HepG2 (cell line): Measurements from ENCODE around the gene CACNG8. TPM values are rescaled to one million over a fixed set of nuclear protein-coding genes. Genes with fewer than 3 reads are reported as not detected.

ENCODE experiments used
- ATAC-seq: fragments of 200-7000 bp; cut with Tn5 transposase; 3 replicates; pipeline ENCODE4 v1.9.1; 2020; ENCODE audit warnings: mild to moderate bottlenecking, moderate library complexity
- BruUV-seq: library from RNA; stranded (reverse); fragments of 400-500 nt; replicated peaks from 2 replicates; lab custom pipeline; 2021; lab: Mats Ljungman, UMichigan
- CTCF ChIA-PET: fragments of 300-600 bp; formaldehyde crosslinking; extraction: SDS; loops from one replicate; lab custom pipeline; 2021; ENCODE audit warnings: low total read pairs, inconsistent platforms, low intra/inter-chr PET ratio; lab: Yijun Ruan, JAX
- POLR2A ChIA-PET: fragments of 350-600 bp; sonication (Branson Sonifier 250); formaldehyde crosslinking; loops from one replicate; lab custom pipeline; 2020; ENCODE audit warnings: antibody characterized with exemption, inconsistent platforms; lab: Yijun Ruan, JAX
- DNase-seq: peaks from one replicate; pipeline ENCODE4 v3.0.0-alpha.2; 2015; ENCODE audit warnings: low spot score
- FAIRE-seq: peaks from 3 replicates; lab custom pipeline; 2011; peaks lifted over from hg19 to GRCh38; lab: Jason Lieb, UNC
- H2AFZ ChIP-seq: one replicate; pipeline ENCODE4 v1.6.1; 2011; ENCODE audit warnings: low read length, inconsistent platforms
- H3K27ac ChIP-seq: fragments of 300-600 bp; 3 replicates; pipeline ENCODE4 v1.8.0; 2011; ENCODE audit warnings: mixed run types, mild to moderate bottlenecking, mixed read lengths, low read length, inconsistent platforms; ENCODE audit not compliant: insufficient read depth; ENCODE audit errors: extremely low read length
- H3K27me3 ChIP-seq, 2 experiments: fragments of 200-600 bp in 1 of 2; 2 replicates in 1 of 2; 3 replicates in 1 of 2; pipeline versions ENCODE4 v1.6.0 to v1.8.0; 2011; ENCODE audit warnings: low read length in 2 of 2, mild to moderate bottlenecking in 2 of 2, moderate library complexity in 2 of 2, inconsistent platforms in 1 of 2; ENCODE audit not compliant: insufficient read depth in 2 of 2, control insufficient read depth in 1 of 2
- H3K36me3 ChIP-seq, 2 experiments: fragments of 200-600 bp in 1 of 2; replicated peaks in 1 of 2; 2 replicates in 1 of 2; 3 replicates in 1 of 2; pipeline versions ENCODE4 v1.5.1 to v1.8.0; 2011; ENCODE audit warnings: low read length in 2 of 2, inconsistent platforms in 1 of 2; ENCODE audit not compliant: insufficient read depth in 2 of 2, control insufficient read depth in 1 of 2
- H3K4me1 ChIP-seq: 2 replicates; pipeline ENCODE4 v1.5.1; 2012; ENCODE audit warnings: low read length, inconsistent platforms; ENCODE audit not compliant: insufficient read depth
- H3K4me2 ChIP-seq: 2 replicates; pipeline ENCODE4 v1.6.0; 2011; ENCODE audit warnings: low read depth, low read length, inconsistent platforms
- H3K4me3 ChIP-seq, 3 experiments: fragments of 200-600 bp in 1 of 3; sonication (generic), shearing (Covaris generic) in 1 of 3; replicated peaks in 1 of 3; 2 replicates each; pipeline ENCODE4 v1.5.1; 2011 to 2016; ENCODE audit warnings: low read length in 3 of 3, inconsistent platforms in 2 of 3, low read depth in 2 of 3, mild to moderate bottlenecking in 2 of 3, control low read depth in 1 of 3, mixed read lengths in 1 of 3; ENCODE audit not compliant: insufficient read depth in 1 of 3
- H3K79me2 ChIP-seq: one replicate; pipeline ENCODE4 v1.6.1; 2011; ENCODE audit warnings: low read length, inconsistent platforms; ENCODE audit not compliant: insufficient read depth
- H3K9ac ChIP-seq: 2 replicates; pipeline ENCODE4 v1.6.0; 2011; ENCODE audit warnings: mild to moderate bottlenecking, low read depth, low read length, inconsistent platforms; ENCODE audit not compliant: insufficient read depth
- H3K9me3 ChIP-seq: 2 replicates; pipeline ENCODE4 v1.5.1; 2012; ENCODE audit warnings: mild to moderate bottlenecking, low read length
- H4K20me1 ChIP-seq: 2 replicates; pipeline ENCODE4 v1.6.0; 2011; ENCODE audit warnings: inconsistent platforms, mild to moderate bottlenecking, low read length, moderate library complexity; ENCODE audit not compliant: insufficient read depth
- BRD4 ChIP-seq: sonication (generic); formaldehyde crosslinking; IDR thresholded peaks from 2 replicates; pipeline ENCODE4 v1.4.0; 2020; ENCODE audit warnings: missing genetic modification reagents
- PPARG ChIP-seq: conservative IDR thresholded peaks from 2 replicates; pipeline ENCODE4 v1.6.1; 2016; ENCODE audit warnings: missing biosample characterization, missing genetic modification reagents
- SRF ChIP-seq: IDR thresholded peaks from 2 replicates; pipeline ENCODE4 v1.6.1; 2011; ENCODE audit warnings: mild to moderate bottlenecking, low read depth, low read length, moderate library complexity
- SYNCRIP ChIP-seq: fragments of 200-400 bp; formaldehyde crosslinking; IDR thresholded peaks from 2 replicates; pipeline ENCODE4 v1.6.1; 2018; ENCODE audit warnings: mild to moderate bottlenecking, low read depth, low read length; ENCODE audit not compliant: insufficient read depth
- TBL1XR1 ChIP-seq: fragments of 150-350 bp; IDR thresholded peaks from 2 replicates; pipeline ENCODE4 v1.6.1; 2014; ENCODE audit warnings: borderline replicate concordance, low read length; ENCODE audit not compliant: partially characterized antibody
- ZFP82 ChIP-seq: sonication (generic); formaldehyde crosslinking; IDR thresholded peaks from 2 replicates; pipeline ENCODE4 v1.5.1; 2020; ENCODE audit warnings: mild to moderate bottlenecking, missing genetic modification reagents, borderline replicate concordance
- ZKSCAN1 ChIP-seq: fragments of 150-350 bp; IDR thresholded peaks from 2 replicates; pipeline ENCODE4 v1.6.1; 2014; ENCODE audit warnings: low read length
- ZNF30 ChIP-seq: sonication (generic); formaldehyde crosslinking; IDR thresholded peaks from 2 replicates; pipeline ENCODE4 v1.5.0; 2020; ENCODE audit warnings: mild to moderate bottlenecking, missing genetic modification reagents
- ZSCAN12 ChIP-seq: sonication (generic); formaldehyde crosslinking; IDR thresholded peaks from 2 replicates; pipeline ENCODE4 v1.9.0; 2021; ENCODE audit warnings: mild to moderate bottlenecking, missing genetic modification reagents
- WGBS: methylation state at CpG from one replicate; pipeline ENCODE4 v1.1.6; 2017; ENCODE audit warnings: low lambda C conversion rate; 5-methylcytosine and 5-hydroxymethylcytosine counted together
- in situ Hi-C: cut with HindIII; loops from 2 replicates; pipeline ENCODE4 v1.10.0; 2017; ENCODE audit warnings: low pct_unique_long_range_greater_than_20kb; ENCODE audit not compliant: extremely low pct_ligation_motif_present
- intact Hi-C: fragments of 100-400 bp; cut with micrococcal nuclease; formaldehyde crosslinking; loops from one replicate; pipeline ENCODE4 v1.10.0; 2022; ENCODE audit not compliant: unreplicated experiment
- polyA plus RNA-seq, 8 experiments: library from polyadenylated mRNA; depleted of rRNA in 3 of 8; stranded (reverse) in 7 of 8; unstranded in 1 of 8; fragments of >200 nt; fragmentation: Illumina TruSeq in 4 of 8; extraction: Trizol in 4 of 8; gene quantifications; 2 replicates each; pipeline versions ENCODE4 v1.2.1 to v1.2.3, GENCODE V29; 2011 to 2016; ENCODE audit warnings: low read depth in 4 of 8, missing spikeins in 1 of 8, mixed read lengths in 1 of 8; ENCODE audit not compliant: insufficient read depth in 1 of 8
- total RNA-seq, 5 experiments: library from RNA; depleted of rRNA; stranded (reverse); fragments of >200 nt; fragmentation: Illumina TruSeq; extraction: Trizol; gene quantifications; 2 replicates each; pipeline ENCODE4 v1.2.3, GENCODE V29; 2016; ENCODE audit warnings: low read depth in 1 of 5
- TF ChIP-seq, protein P1 (sequence below): sonication (generic); formaldehyde crosslinking; IDR thresholded peaks from 2 replicates; pipeline ENCODE4 v1.4.0; 2020; ENCODE audit warnings: missing genetic modification reagents, low read depth, mild to moderate bottlenecking, borderline replicate concordance
- TF ChIP-seq, protein P2 (sequence below): sonication (generic); formaldehyde crosslinking; IDR thresholded peaks from 2 replicates; pipeline ENCODE4 v1.4.0; 2020; ENCODE audit warnings: mild to moderate bottlenecking, missing genetic modification reagents

CACNG8 gene
- total and polyA plus RNA-seq, 2 of the 13 experiments (the other 11 are each of a cell fraction or from before 2014, with no cell fraction given), result not detected

- Histone ChIP-seq H3K9me3 (no peaks in the 10 kb centered on the region), H3K27me3 (peaks cover 0 to 6% of the 10 kb centered on the region in 2 experiments; a peak in 1 of 5 replicates), H3K36me3 (no peaks in the 10 kb centered on the region), H4K20me1 (0 out of 2 replicates have a peak, but pooled peaks cover 2% of the 10 kb centered on the region), H2AFZ (no peak overlapping the region), H3K4me1 (no peaks in the 10 kb centered on the region), H3K79me2 (no peaks in the 10 kb centered on the region), H3K4me2 (no peak overlapping the region), H3K4me3 (no peak overlapping the region), H3K27ac (no peak overlapping the region), H3K9ac (no peak overlapping the region)
- in situ Hi-C loops, result no loop called here
- TF ChIP-seq ZKSCAN1 (no peak), ZSCAN12 (no peak), TBL1XR1 (no peak), PPARG (CRISPR knock-in tag) (no peak), SRF (no peak), SYNCRIP (no peak), BRD4 (CRISPR knock-in tag) (no peak), ZFP82 (CRISPR knock-in tag) (no peak), ZNF30 (CRISPR knock-in tag) (no peak)
- TF ChIP-seq, protein P1, sequence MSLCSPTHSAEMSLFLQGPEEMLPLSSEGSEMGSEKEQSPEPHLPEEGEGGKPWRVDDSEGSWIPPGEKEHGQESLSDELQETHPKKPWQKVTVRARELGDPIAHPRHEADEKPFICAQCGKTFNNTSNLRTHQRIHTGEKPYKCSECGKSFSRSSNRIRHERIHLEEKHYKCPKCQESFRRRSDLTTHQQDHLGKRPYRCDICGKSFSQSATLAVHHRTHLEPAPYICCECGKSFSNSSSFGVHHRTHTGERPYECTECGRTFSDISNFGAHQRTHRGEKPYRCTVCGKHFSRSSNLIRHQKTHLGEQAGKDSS, result no peak
- TF ChIP-seq, protein P2, sequence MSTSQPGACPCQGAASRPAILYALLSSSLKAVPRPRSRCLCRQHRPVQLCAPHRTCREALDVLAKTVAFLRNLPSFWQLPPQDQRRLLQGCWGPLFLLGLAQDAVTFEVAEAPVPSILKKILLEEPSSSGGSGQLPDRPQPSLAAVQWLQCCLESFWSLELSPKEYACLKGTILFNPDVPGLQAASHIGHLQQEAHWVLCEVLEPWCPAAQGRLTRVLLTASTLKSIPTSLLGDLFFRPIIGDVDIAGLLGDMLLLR, result no peak
- intact Hi-C loops, result no loop called here
- DNase-seq, result no peak
- CTCF ChIA-PET, result no interaction called here
- no peak for ATAC-seq
- 20% methylated on average over 11 of the region's 11 CpGs for whole genome bisulfite sequencing
- POLR2A ChIA-PET, result no interaction called here
- BruUV-seq, result no TSS peak
- FAIRE-seq, result no peak
Observed at GRCh38 chr19:53951436-53951835, 11.3 kb upstream of the CACNG8 start.
